GM19351 (cell line): ENCODE results near the gene CCDC150.
"Not testable (repeated sequence)": the region's sequence is repeated elsewhere in the genome, so short reads cannot be mapped to it uniquely, and the experiment has no call there.

ENCODE experiments used
- ATAC-seq: cut with Tn5 transposase; IDR thresholded peaks from one replicate; pipeline ENCODE4 v1.9.1; 2021; ENCODE audit warnings: mild to moderate bottlenecking, moderate library complexity; ENCODE audit not compliant: unreplicated experiment

CCDC150 gene

DNA sequence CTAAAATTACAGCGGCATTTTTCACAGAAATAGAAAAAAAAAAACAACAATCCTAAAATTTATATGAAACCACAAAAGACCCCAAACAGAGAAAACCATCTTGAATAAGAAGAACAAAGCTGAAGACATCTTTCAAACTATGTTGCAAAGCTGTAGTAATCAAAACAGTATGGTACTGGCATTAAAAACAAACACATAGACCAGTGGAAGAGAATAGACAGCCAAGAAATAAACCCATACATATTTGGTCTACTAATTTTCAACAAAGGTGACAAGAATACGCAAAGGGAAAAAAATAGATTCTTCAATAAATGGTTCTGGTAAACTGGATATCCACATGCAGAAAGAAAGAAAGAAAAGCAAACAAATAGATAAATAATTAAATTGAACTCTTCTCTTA, 9.0 kb upstream of the CCDC150 start:
- no peak for ATAC-seq

- ATAC-seq = no peak
These were observed 4.4 kb upstream of the CCDC150 start for GRCh38 chr2:196635156-196635555.

DNA sequence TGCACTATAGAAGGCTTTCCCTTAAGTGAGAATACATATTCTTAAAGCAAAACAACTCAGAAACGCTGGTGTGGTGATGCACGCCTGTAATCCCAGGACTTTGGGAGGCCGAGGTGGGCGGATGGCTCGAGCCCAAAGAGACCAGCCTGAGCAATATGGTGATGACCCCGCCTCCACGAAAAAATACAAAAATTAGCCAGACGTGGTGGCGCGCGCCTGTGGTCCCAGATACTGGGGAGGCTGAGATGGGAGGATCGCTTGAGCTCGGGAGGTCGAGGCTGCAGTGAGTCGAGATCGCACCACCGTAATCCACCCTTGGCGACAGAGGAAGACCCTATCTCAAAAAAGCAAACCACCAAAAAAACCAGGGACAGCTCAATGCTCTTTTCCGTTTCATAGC, 750 bp upstream of the CCDC150 start:
- no peak for ATAC-seq

GRCh38 chr2:196640031-196640548, 575 bp downstream of the CCDC150 start:
- no peak for ATAC-seq

GRCh38 chr2:196649202-196649601, 9.7 kb downstream of the CCDC150 start:
- no peak for ATAC-seq

DNA sequence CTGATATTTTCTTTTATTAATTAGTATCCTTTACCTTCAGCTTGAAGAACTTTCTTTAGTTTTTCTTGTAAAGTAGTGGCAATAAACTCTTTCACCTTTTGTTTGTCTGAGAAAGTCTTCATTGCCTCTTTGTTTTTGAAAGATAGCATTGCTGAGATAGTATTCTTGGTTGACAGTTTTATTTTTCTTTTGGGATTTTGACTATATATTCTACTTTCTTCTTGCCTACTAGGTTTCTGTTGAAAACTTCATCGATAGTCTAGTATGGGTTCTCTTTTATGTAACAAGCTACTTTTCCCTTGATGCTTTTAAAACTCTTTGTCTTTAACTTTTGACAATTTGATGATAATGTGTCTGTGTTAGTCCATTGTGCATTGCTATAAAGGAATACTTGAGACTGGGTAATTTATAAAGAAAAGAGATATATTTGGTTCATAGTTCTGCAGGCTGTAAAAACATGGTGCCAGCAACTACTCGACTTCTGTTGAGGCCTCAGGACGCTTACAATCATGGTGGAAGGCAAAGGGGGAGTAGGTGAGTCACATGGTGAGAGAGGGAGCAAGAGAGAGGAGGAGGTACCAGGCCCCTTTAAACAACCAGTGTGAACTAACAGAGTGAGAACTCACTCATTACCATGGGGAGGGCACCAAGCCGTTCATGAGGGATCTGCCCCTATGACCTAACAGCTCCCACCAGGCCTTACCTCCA, 12.0 kb downstream of the CCDC150 start:
- no peak for ATAC-seq

- ATAC-seq = no peak
These were observed 13.4 kb downstream of the CCDC150 start for GRCh38 chr2:196652869-196653268.

GRCh38 chr2:196653843-196654242, 14.3 kb downstream of the CCDC150 start:
- no peak for ATAC-seq

DNA sequence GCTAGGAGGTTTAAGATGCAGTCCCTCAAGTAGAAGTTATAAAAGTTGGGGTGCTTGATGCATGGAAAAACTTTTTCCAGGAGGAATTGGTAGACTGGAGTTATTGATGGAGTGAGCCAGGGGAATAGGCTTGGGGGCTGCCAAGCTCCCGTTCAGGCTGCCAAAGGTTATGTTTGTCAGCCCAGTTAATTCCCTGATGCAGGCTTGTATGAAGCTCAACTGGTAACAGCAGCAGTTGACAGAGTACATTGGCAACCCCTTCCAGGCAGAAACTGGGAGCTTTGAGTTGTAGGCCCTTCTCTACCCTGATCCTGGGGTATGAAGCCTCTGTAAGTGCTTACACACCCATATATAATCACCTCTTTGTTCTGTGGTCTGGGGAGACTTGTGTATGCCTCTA, 16.2 kb downstream of the CCDC150 start:
- no peak for ATAC-seq

DNA sequence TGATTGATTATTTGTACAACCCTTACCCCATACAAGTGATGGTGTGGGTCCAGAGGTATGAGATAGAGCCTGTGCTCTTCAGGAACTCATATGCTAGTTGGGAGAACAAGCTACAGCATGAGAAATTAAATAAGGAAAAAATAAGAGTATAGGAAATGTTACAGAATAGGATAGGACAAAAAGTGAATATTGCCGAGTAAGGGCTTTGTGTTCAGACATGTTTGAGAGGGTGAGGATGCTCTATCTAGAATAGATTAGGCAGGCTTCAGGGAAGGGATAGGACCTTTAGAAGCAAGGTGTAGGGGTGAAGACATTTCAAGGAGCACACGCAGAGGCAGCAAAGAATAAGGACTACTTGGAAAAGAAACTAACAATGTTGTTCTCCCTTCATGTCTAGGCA, 17.8 kb downstream of the CCDC150 start:
- ATAC-seq = no peak

- ATAC-seq = no peak
These were observed 20.3 kb downstream of the CCDC150 start for GRCh38 chr2:196659844-196660243.

- no peak for ATAC-seq
These were observed 20.7 kb downstream of the CCDC150 start for GRCh38 chr2:196660244-196660643.

DNA sequence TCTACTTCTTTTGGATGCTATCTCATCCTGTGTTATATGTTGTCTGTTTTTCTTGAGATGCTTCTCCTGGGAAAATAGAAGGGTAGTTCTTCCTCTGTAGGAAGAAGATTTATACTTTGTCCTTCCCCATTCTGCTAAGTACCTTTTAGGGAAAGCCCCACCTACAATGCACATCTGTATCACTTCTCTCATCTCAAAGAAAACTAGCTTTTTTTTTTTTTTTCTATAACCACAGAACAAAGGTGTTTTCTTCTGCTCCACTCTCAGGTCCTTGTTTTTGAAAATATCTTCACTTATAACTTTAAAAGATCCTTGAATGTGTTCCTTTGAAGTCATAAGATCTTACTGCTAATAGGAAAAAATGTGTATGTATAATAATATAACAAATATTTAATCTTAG, 30.8 kb downstream of the CCDC150 start:
- ATAC-seq = no peak

- ATAC-seq = no peak
These were observed 36.4 kb downstream of the CCDC150 start for GRCh38 chr2:196675963-196676362.

DNA sequence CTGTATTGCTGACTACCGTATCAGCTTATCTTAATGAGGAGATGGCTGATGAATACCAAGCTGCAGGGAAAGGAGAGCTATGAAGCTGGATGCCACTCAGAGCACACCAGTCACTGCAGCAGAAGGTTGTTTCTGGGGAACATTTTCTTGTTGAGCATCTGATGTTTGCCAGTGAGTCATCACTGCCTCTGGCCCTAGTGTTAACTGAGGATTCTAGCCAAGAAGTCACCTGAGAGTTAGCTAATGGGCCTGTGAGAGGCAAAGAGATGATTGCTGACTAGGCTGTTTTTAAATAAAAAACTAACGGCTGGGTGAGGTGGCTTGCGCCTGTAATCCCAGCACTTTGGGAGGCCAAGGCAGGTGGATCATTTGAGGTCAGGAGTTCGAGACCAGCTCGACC, 37.9 kb downstream of the CCDC150 start:
- ATAC-seq = no peak

- no peak for ATAC-seq
These were observed 39.9 kb downstream of the CCDC150 start for GRCh38 chr2:196679368-196679767.

DNA sequence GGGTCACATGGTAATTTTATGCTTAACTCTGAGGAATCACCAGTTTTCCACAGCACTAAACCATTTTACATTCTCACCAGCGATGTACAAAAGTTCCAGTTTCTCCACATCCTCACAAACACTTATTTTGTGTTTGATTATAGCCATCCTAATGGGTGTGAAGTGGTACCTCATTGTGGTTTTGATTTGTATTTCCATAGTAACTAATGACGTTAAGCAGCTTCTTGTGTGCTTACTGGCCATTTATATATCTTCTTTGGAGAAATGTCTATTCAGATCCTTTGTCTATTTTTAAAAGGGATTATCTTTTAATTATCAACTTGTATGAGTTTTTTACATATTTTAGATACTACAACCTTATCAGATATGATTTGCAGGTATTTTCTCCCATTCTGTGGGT, 42.0 kb downstream of the CCDC150 start:
- ATAC-seq = peak; percentile 51

- ATAC-seq = no peak
These were observed 46.3 kb downstream of the CCDC150 start for GRCh38 chr2:196685792-196686191.

GRCh38 chr2:196686737-196687136, 47.2 kb downstream of the CCDC150 start:
- not testable (repeated sequence) for ATAC-seq

GRCh38 chr2:196696423-196697079, 57.0 kb downstream of the CCDC150 start:
- no peak for ATAC-seq

DNA sequence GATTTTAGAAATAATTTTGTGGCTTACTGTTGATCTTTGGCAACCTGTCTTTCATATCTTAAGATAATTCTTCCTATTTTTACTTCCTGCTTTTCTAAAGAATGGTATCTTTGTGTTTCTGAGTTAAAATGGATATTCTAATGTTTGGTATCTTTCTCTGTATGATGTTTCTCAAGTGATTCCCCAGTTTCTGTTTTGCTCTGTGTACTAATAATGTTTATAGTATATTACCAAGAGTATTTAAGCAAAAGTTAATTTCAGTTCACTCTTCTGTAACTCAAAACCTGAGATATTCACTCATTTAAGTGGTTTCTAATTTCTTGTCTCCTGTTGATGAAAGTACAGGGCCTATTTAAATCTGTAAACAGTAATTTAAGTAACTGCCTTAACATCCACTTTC, 58.3 kb downstream of the CCDC150 start:
- ATAC-seq = no peak

- no peak for ATAC-seq
These were observed 63.1 kb downstream of the CCDC150 start for GRCh38 chr2:196702641-196703040.
